IMR-90 (cell line): Measurements from ENCODE around the gene ARAP3. TPM values are rescaled to one million over a fixed set of nuclear protein-coding genes. Genes with fewer than 3 reads are reported as not detected.

Experiments
- ATAC-seq: fragments of 200-7000 bp; cut with Tn5 transposase; 2 replicates; pipeline ENCODE4 v1.9.1; 2020; ENCODE audit warnings: low read depth, mild to moderate bottlenecking, moderate library complexity
- BruUV-seq: library from RNA; stranded (reverse); fragments of 400-500 nt; replicated peaks from 2 replicates; lab custom pipeline; 2021; lab: Mats Ljungman, UMichigan
- CTCF ChIA-PET: fragments of 300-600 bp; formaldehyde crosslinking; extraction: SDS; loops from one replicate; lab custom pipeline; 2021; ENCODE audit warnings: antibody characterized with exemption; lab: Yijun Ruan, JAX
- POLR2A ChIA-PET: fragments of 300-600 bp; sonication (Branson Sonifier 250); formaldehyde crosslinking; loops from one replicate; lab custom pipeline; 2022; ENCODE audit warnings: antibody characterized with exemption; ENCODE audit not compliant: unreplicated experiment; lab: Charles Lee
- DNase-seq: peaks from one replicate; pipeline ENCODE4 v3.0.0; 2013
- H2AFZ ChIP-seq: replicated peaks from 2 replicates; pipeline ENCODE3; 2013; ENCODE audit warnings: low read length, mild to moderate bottlenecking; ENCODE audit not compliant: poor library complexity
- H2AK5ac ChIP-seq: 2 replicates; pipeline ENCODE4 v1.6.1; 2013; ENCODE audit warnings: low read depth, low read length, inconsistent platforms
- H2AK9ac ChIP-seq: replicated peaks from 2 replicates; pipeline ENCODE3; 2013; ENCODE audit warnings: mild to moderate bottlenecking, low read depth, low read length, moderate library complexity; ENCODE audit not compliant: poor library complexity
- H2BK120ac ChIP-seq: 2 replicates; pipeline ENCODE4 v1.6.1; 2013; ENCODE audit warnings: low read depth, low read length, inconsistent platforms
- H2BK15ac ChIP-seq: 3 replicates; pipeline ENCODE4 v1.6.1; 2013; ENCODE audit warnings: low read depth, low read length, inconsistent platforms
- H2BK20ac ChIP-seq: 2 replicates; pipeline ENCODE4 v1.6.1; 2013; ENCODE audit warnings: low read depth, mild to moderate bottlenecking, inconsistent platforms, low read length, moderate library complexity
- H2BK5ac ChIP-seq: 2 replicates; pipeline ENCODE4 v1.6.1; 2013; ENCODE audit warnings: mild to moderate bottlenecking, low read depth, low read length, inconsistent platforms; ENCODE audit not compliant: poor library complexity, severe bottlenecking
- H3K14ac ChIP-seq: replicated peaks from 2 replicates; pipeline ENCODE4 v1.6.1; 2013; ENCODE audit warnings: low read depth, low read length, inconsistent platforms
- H3K18ac ChIP-seq: 2 replicates; pipeline ENCODE4 v1.6.1; 2013; ENCODE audit warnings: low read depth, low read length, control low read depth
- H3K23ac ChIP-seq: 2 replicates; pipeline ENCODE4 v1.6.1; 2013; ENCODE audit warnings: low read depth, low read length, inconsistent platforms
- H3K27ac ChIP-seq: 2 replicates; pipeline ENCODE4 v1.5.1; 2013; ENCODE audit warnings: mild to moderate bottlenecking, control low read depth, low read length; ENCODE audit not compliant: insufficient read depth
- H3K27me3 ChIP-seq: 2 replicates; pipeline ENCODE4 v1.6.1; 2013; ENCODE audit warnings: low read length; ENCODE audit not compliant: control insufficient read depth, insufficient read depth
- H3K36me3 ChIP-seq: 2 replicates; pipeline ENCODE4 v1.6.1; 2013; ENCODE audit warnings: low read length, mixed read lengths; ENCODE audit not compliant: control insufficient read depth, insufficient read depth
- H3K4ac ChIP-seq: 2 replicates; pipeline ENCODE4 v1.6.1; 2013; ENCODE audit warnings: low read depth, low read length, inconsistent platforms
- H3K4me1 ChIP-seq: 2 replicates; pipeline ENCODE4 v1.6.1; 2013; ENCODE audit warnings: low read length, mixed read lengths; ENCODE audit not compliant: control insufficient read depth, insufficient read depth
- H3K4me2 ChIP-seq: 2 replicates; pipeline ENCODE4 v1.6.1; 2013; ENCODE audit warnings: low read depth, mild to moderate bottlenecking, control low read depth, low read length, moderate library complexity
- H3K4me3 ChIP-seq: 2 replicates; pipeline ENCODE4 v1.5.1; 2013; ENCODE audit warnings: low read depth, mild to moderate bottlenecking, control low read depth, low read length, moderate library complexity; ENCODE audit not compliant: insufficient read depth
- H3K56ac ChIP-seq: 2 replicates; pipeline ENCODE4 v1.6.1; 2013; ENCODE audit warnings: low read length, inconsistent platforms; ENCODE audit not compliant: insufficient read depth; ENCODE audit errors: extremely low read depth
- H3K79me1 ChIP-seq, 2 experiments: 2 replicates each; pipeline ENCODE4 v1.6.1; 2013; ENCODE audit warnings: low read length in 2 of 2, inconsistent platforms in 1 of 2, low read depth in 1 of 2
- H3K9ac ChIP-seq: 2 replicates; pipeline ENCODE4 v1.6.1; 2013; ENCODE audit warnings: low read depth, low read length, control low read depth
- H3K9me1 ChIP-seq: 2 replicates; pipeline ENCODE4 v1.6.1; 2013; ENCODE audit warnings: low read length, inconsistent platforms; ENCODE audit not compliant: insufficient read depth
- H3K9me3 ChIP-seq: 2 replicates; pipeline ENCODE4 v1.6.1; 2013; ENCODE audit warnings: low read length; ENCODE audit not compliant: control insufficient read depth, insufficient read depth
- H4K20me1 ChIP-seq: 2 replicates; pipeline ENCODE4 v1.6.1; 2013; ENCODE audit warnings: low read length, inconsistent platforms; ENCODE audit not compliant: insufficient read depth
- H4K5ac ChIP-seq: 2 replicates; pipeline ENCODE4 v1.6.1; 2013; ENCODE audit warnings: mild to moderate bottlenecking, low read depth, low read length, control low read depth
- H4K8ac ChIP-seq, 2 experiments: 2 replicates each; pipeline ENCODE4 v1.6.1; 2013; ENCODE audit warnings: low read depth in 2 of 2, low read length in 2 of 2, control low read depth in 1 of 2, inconsistent platforms in 1 of 2
- H4K91ac ChIP-seq: 2 replicates; pipeline ENCODE4 v1.6.1; 2013; ENCODE audit warnings: low read depth, low read length, inconsistent platforms; ENCODE audit not compliant: insufficient read depth
- BHLHE40 ChIP-seq: fragments of 150-350 bp; IDR thresholded peaks from 2 replicates; pipeline ENCODE4 v1.6.1; 2016; ENCODE audit warnings: mild to moderate bottlenecking, low read depth, low read length
- CTCF ChIP-seq: conservative IDR thresholded peaks from 2 replicates; pipeline ENCODE4 v1.5.1; 2012; ENCODE audit warnings: mild to moderate bottlenecking, low read depth, low read length, improper control_type of control experiment
- FOS ChIP-seq: fragments of 150-350 bp; IDR thresholded peaks from 2 replicates; pipeline ENCODE4 v1.6.1; 2016; ENCODE audit warnings: low read depth, low read length
- MAFK ChIP-seq: IDR thresholded peaks from 2 replicates; pipeline ENCODE4 v1.6.1; 2012; ENCODE audit warnings: low read depth, low read length, improper control_type of control experiment
- MAZ ChIP-seq: IDR thresholded peaks from 2 replicates; pipeline ENCODE4 v1.6.1; 2012; ENCODE audit warnings: low read depth, mild to moderate bottlenecking, low read length, improper control_type of control experiment, moderate library complexity, borderline replicate concordance
- MXI1 ChIP-seq: IDR thresholded peaks from 2 replicates; pipeline ENCODE4 v1.6.1; 2012; ENCODE audit warnings: low read depth, mild to moderate bottlenecking, low read length, moderate library complexity, borderline replicate concordance
- NFE2L2 ChIP-seq: fragments of 150-350 bp; IDR thresholded peaks from 2 replicates; pipeline ENCODE4 v1.6.1; 2016; ENCODE audit warnings: low read depth, mild to moderate bottlenecking, low read length
- USF2 ChIP-seq: fragments of 150-350 bp; IDR thresholded peaks from 2 replicates; pipeline ENCODE4 v1.6.1; 2017; ENCODE audit warnings: mild to moderate bottlenecking, antibody characterized with exemption, low read length, low read depth
- WGBS, 2 experiments: methylation state at CpG; one replicate each; pipeline versions ENCODE4 v1.1.5 to v1.1.7; 2013; ENCODE audit warnings: missing lambda C conversion rate in 2 of 2; ENCODE audit not compliant: insufficient read length in 1 of 2; ENCODE audit errors: extremely low coverage in 2 of 2; 5-methylcytosine and 5-hydroxymethylcytosine counted together
- dilution Hi-C: fragments of 300-500 bp; cut with HindIII; formaldehyde crosslinking; loops from one replicate; pipeline ENCODE4 v1.14.3; 2018; ENCODE audit warnings: low sequenced_read_pairs; ENCODE audit not compliant: unreplicated experiment
- in situ Hi-C: fragments of 300-500 bp; cut with MboI; formaldehyde crosslinking; loops from 3 replicates; pipeline ENCODE4 v1.14.3; 2019; ENCODE audit warnings: low sequenced_read_pairs, inconsistent platforms, mixed read lengths
- intact Hi-C: fragments of 100-400 bp; cut with micrococcal nuclease; formaldehyde crosslinking; loops from 2 replicates; pipeline ENCODE4 v1.10.0; 2022
- polyA plus RNA-seq, 3 experiments: library from polyadenylated mRNA; depleted of rRNA; stranded (reverse); fragments of >200 nt; gene quantifications; 2 replicates each; pipeline ENCODE4 v1.2.3, GENCODE V29; 2012; ENCODE audit warnings: low replicate concordance in 1 of 3
- total RNA-seq: library from RNA; depleted of rRNA; stranded (reverse); fragments of >200 nt; gene quantifications from 2 replicates; pipeline ENCODE4 v1.2.3, GENCODE V29; 2012

Gene ARAP3
- total and polyA plus RNA-seq, 2 of the 4 experiments (the other 2 are of a cell fraction), result 2.2 to 6.9 TPM

GRCh38 chr5:141691286-141691866 is 9.3 kb upstream of the ARAP3 start (continued):
- no peak for TF ChIP-seq MXI1

GRCh38 chr5:141686648-141687416 is 4.8 kb upstream of the ARAP3 start:
- POLR2A ChIA-PET, result no interaction called here
- in situ Hi-C loops, result loop anchor here (25.0 kb wide), 1 partner anchor 425 kb away; the partner anchor contains the start of gene NDFIP1
- BruUV-seq, result no TSS peak

More at GRCh38 chr5:141686648-141687416, 4.8 kb upstream of the ARAP3 start:
- Histone ChIP-seq H3K23ac (no peak overlapping the region; the same call in 1 of the 2 replicates), H2BK20ac (no peak overlapping the region), H3K4me1 (peaks cover 3% of the 10 kb centered on the region), H3K79me1 (no peaks in the 10 kb centered on the region), H3K27me3 (peaks cover 30% of the 10 kb centered on the region), H3K4me3 (no peak overlapping the region), H2AFZ (no peak overlapping the region), H3K27ac (no peak overlapping the region), H3K9ac (no peak overlapping the region), H3K56ac (no peak overlapping the region), H3K4ac (no peak overlapping the region), H3K36me3 (no peaks in the 10 kb centered on the region), H3K14ac (no peak overlapping the region), H3K9me3 (no peaks in the 10 kb centered on the region), H3K9me1 (peaks cover 3% of the 10 kb centered on the region; the same call in 1 of the 2 replicates), H4K91ac (no peak overlapping the region), H2AK5ac (no peak overlapping the region), H2BK5ac (no peak overlapping the region), H4K8ac (no peak overlapping the region), H2BK15ac (no peak overlapping the region), H2AK9ac (no peak overlapping the region), H2BK120ac (no peak overlapping the region), H4K20me1 (no peaks in the 10 kb centered on the region), H3K4me2 (no peak overlapping the region), H3K18ac (no peak overlapping the region), H4K5ac (no peak overlapping the region)
- CTCF ChIA-PET, result interaction anchor here (1.2 kb wide), 1 partner anchor 274 kb away, joined by 4 read pairs; no protein-coding TSS in a partner anchor
- DNase-seq (no peak), ATAC-seq (no peak)
- TF ChIP-seq NFE2L2 (no peak), FOS (no peak), CTCF (no peak), MAFK (no peak), BHLHE40 (no peak), MAZ (no peak), MXI1 (no peak), USF2 (no peak)
- WGBS, 2 experiments, result 83% methylated on average over 2 of the region's 3 CpGs; no CpG with 5 or more reads in 1 of the 2 experiments
- intact Hi-C loops (no loop called here), dilution Hi-C loops (no loop called here)
